ENCODE measurements around the gene PLXDC1.
A peak's percentile ranks its signal among the peaks of the same experiment; 100 is the strongest.

The PLXDC1 gene

DNA sequence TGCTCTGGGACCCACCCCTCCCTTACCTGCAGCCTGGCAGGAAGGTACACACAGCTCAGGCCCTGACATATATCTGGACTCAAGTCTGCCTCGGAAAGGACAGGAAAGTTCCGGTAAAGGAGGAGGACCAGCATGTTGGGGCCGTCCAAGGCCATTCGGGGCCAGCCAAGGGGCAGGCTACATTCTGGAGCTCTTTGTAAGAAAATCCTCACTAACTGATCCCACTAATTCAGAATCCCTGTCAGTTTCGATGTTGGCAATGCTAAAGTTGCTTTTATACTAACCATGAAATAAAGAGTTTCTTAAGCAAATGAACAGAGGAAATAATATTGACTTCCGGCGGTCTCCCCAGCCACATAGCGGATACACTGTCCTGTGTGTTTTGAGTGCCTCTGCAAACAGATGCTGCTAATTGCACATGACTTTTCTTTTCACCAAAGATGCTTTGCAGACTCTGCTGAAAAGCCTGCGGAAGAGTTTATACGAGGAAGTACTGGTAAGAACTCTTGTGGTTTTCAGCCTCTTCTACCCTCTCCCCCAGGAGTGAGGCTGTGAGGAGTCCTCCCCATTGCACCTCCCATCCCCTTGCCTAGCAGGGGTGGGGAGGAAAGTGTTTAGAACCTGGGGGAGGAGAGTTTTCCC lies 54.8 kb downstream of the PLXDC1 start:
- no peak for DNase-seq (ENCODE audit: low read depth)

DNA sequence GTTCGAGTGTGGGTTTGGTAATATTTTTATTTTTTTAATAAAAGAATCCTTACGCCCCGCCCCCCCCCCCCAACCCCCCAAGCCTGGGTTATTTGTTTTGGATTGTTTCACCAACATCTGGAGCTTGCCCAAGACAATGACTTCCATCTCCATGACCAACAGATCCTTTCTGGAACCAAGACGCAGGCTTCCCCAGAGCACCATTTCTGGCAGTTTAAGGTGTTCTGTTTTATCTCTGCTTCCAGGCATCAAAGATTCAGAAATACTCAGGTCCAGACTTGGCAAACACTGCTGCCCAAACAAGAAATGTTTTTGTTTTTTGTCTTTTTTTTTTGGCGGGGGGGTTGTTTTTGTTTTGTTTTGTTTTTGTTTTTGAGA lies 56.1 kb downstream of the PLXDC1 start:
- DNase-seq (ENCODE audit: low read depth): no peak

DNA sequence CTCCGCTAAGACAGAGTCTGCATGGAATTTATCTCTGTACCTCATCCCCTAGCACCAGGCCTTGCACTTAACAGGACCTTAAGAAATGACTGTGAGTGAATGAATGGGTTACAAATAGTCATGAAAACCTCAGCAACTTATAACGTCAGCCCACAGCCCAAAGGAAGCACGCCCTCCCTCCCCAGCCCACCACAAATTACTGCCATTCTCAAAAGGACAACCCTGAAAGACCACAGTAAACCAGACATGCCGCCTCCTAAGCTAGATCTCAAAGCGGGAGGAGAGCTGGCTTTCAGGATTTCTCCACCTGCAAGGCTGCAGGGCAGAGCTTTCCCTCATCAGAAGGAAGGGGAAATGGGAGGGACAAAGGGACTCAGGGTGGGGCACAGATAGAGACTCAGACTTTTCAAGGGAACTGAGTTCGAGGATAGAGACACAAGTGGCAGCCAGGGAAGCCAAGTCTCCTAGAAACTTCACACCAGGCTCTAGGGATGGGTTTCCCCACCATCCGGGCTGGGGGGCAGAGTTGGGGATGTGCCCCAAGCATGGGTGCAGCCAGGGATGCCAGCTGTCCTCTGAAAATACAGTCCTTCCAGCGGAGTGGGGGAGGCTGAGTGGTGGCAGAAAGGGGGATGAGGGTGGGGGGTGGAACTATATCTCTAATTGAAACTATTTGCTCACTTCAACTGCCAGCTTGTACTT lies 56.7 kb downstream of the PLXDC1 start:
- peak; percentile 24 for DNase-seq (ENCODE audit: low read depth)

- no peak for DNase-seq (ENCODE audit: low read depth)
Measured at GRCh38 chr17:39092692-39093230, 58.7 kb downstream of the PLXDC1 start.

DNA sequence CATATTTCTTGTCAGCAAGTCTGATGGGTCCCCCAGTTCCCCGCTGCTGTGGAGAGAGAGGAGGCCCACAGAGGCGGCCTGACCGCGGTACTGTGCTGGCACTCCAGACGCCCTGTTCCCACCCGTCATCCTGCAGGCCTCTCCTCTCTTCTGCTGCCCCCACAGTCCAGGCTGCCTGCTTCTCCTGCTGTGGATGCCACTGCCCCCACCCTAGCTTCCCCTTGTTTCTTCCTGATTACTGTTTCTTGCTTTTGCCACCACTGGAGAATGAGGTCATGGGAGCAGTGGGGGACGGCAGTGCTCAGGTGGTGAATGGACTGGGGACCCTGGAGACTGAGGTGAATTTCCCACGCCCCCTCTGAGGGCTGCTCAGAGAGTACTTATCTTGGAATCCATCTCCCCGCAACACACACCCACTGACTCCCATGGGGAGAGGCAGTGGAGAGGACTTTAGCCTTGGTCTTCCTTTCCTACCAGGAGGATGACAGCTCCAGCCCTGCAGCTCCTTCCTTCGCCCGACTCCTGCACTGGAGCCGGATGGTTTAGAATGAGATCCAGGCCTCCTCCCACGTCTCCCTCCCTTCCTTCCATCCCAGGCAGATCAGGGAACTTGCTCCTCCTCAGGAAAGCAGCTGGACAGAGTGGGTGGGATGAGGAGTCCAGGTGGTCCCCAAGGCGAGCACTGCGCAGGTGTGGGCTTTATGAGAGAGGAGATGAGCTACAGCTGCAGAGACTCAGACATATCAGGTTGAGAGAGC lies 60.4 kb downstream of the PLXDC1 start:
- DNase-seq (ENCODE audit: low read depth): no peak

GRCh38 chr17:39090400-39090799 lies 61.0 kb downstream of the PLXDC1 start:
- no peak for DNase-seq (ENCODE audit: low read depth)

GRCh38 chr17:39084558-39084957 lies 66.9 kb downstream of the PLXDC1 start:
- no peak for DNase-seq (ENCODE audit: low read depth)

DNA sequence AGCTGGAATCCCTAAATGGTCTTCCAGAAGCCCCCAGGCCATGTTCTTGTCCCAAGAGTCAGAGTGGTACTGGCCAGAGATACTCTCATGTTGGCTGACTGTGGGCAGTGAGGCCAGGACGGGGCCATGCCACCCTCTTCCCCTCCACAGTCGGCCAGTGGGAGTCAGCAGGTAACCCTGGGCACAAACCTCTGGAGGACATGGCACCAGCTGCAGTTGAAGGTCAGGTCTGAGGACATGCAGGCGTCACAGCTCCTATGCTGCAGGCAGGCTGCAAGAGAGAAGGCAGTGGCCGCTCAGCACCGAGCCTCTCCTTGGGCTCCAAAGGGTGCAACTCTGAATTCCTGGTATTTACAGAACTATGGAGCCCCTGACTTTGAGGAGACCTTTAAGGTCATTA lies 68.2 kb downstream of the PLXDC1 start:
- no peak for DNase-seq (ENCODE audit: low read depth)

GRCh38 chr17:39082482-39082881 lies 69.0 kb downstream of the PLXDC1 start:
- DNase-seq (ENCODE audit: low read depth): no peak

GRCh38 chr17:39081851-39082250 lies 69.6 kb downstream of the PLXDC1 start:
- DNase-seq (ENCODE audit: low read depth): no peak

GRCh38 chr17:39080421-39081078 lies 70.9 kb downstream of the PLXDC1 start:
- no peak for DNase-seq (ENCODE audit: low read depth)

DNA sequence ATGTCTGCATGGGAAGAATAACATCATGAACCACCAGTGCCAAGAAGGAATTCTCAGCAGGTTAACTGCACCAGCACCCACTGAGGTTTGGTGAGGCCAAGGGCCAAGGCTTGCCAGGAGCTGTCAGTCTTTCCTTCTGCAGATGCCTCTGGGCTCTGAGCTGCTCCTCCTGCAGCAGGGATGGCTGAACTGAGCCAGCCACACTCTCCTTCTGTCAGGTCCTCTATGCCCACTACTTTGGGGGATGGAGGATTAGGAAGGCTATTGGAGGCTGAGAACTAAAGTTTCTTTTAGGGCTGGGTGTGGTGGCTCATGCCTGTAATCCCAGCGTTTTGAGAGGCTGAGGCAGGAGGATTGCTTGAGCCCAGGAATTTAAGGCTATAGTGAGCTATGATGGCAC lies 71.6 kb downstream of the PLXDC1 start:
- DNase-seq (ENCODE audit: low read depth): no peak

GRCh38 chr17:39077866-39078265 lies 73.6 kb downstream of the PLXDC1 start:
- no peak for DNase-seq (ENCODE audit: low read depth)

DNA sequence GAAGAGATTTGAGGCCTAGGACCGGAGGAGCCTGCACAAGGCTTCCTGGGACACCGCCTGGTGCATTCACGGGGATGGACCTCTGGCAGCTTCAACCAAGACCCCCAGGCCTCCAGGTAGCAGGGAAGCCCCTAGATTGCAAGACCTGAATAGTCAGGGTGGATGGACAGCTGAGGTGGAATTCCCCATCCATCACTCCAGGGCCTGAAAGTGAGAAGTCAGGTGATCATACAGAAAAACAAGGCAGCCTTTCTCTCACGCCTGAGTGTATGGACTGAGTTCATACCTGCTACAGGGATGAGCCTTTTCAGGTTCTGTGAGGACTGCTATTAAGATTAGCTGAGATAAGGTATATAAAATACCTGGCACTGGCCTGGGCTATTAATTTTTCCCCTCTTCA lies 74.2 kb downstream of the PLXDC1 start:
- DNase-seq (ENCODE audit: low read depth): no peak

GRCh38 chr17:39074676-39075075 lies 76.8 kb downstream of the PLXDC1 start:
- DNase-seq (ENCODE audit: low read depth): no peak

- DNase-seq (ENCODE audit: low read depth): no peak
Measured at GRCh38 chr17:39073916-39074315, 77.5 kb downstream of the PLXDC1 start.

GRCh38 chr17:39073353-39073752 lies 78.1 kb downstream of the PLXDC1 start:
- no peak for DNase-seq (ENCODE audit: low read depth)

GRCh38 chr17:39071573-39071972 lies 79.9 kb downstream of the PLXDC1 start:
- DNase-seq (ENCODE audit: low read depth): no peak

- no peak for DNase-seq (ENCODE audit: low read depth)
Measured at GRCh38 chr17:39069114-39069756, 82.2 kb downstream of the PLXDC1 start.

DNA sequence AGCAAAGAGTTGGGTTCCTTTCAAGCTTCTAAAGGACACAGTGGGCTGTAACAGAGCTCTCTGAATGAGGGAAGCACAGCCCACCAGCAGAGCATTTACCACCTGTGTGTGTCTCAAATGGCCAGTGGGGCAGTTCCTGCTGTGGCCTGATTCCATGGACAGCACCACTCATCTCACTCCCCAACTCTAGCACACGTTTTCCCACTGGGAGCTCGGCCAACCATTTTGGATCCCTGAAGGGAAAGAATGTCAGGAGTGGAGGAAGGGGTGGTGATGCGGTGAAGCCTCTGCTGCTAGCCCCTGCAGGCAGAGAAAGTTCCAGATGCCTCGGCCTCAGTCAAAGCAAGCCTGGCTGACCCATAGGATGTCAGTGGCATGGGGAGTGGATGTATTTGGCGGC lies 86.6 kb downstream of the PLXDC1 start:
- DNase-seq (ENCODE audit: low read depth): no peak

DNA sequence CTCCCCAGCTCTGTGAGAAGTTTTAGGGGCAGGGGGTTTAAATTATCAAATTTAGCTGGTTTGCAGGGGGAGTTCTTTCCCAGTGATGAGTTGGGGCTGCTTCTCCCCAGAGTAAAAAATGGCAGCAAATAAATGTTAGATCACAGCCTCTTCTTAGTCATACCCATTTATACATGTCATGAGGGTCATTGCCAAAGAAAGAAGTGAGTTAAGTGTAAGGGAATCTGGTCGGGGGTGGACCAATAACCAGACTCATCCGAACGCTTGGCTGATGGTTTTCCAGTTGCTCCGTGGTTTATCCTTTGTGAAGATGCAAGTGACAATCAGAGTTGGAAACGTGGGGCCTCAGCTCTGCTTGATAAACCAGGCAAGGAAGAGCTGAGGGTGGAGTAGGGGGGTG lies 87.1 kb downstream of the PLXDC1 start:
- no peak for DNase-seq (ENCODE audit: low read depth)

DNA sequence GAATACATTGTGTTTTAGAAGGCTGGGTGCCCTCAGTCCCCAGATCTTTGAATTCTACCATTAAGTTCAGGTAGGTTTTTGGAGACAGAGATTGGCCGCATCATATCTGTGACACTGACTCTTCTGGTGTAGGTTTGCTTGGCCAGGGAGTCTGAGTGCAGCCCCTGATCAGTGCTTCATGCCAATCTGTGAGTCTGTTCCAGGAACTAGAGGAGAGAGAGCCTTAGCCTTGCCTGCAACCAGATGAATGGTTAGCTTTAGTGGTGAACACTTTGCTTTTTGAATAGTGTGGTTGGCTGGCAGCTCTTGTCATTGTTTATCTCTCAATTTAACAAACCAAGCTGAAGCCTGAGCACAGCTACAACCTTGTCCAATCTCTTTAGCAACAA lies 87.8 kb downstream of the PLXDC1 start:
- DNase-seq (ENCODE audit: low read depth): no peak

All from stimulated activated CD8-positive, alpha-beta memory T cell treated with anti-CD3 and anti-CD28 coated beads, Interleukin-12 subunit alpha, Interleukin-12 subunit beta, amount 100 ng/mL, for 4 hours (primary cell).